ENCODE results near the gene SLC25A39.
"Not testable (repeated sequence)": the region's sequence is repeated elsewhere in the genome, so short reads cannot be mapped to it uniquely, and the experiment has no call there.

SLC25A39 gene

GRCh38 chr17:44353672-44354331 is 29.2 kb upstream of the SLC25A39 start:
- DNase-seq: peak; percentile 50

- DNase-seq: no peak
These were observed 28.4 kb upstream of the SLC25A39 start for GRCh38 chr17:44352828-44353671.

GRCh38 chr17:44351961-44352827 is 27.6 kb upstream of the SLC25A39 start:
- no peak for DNase-seq

GRCh38 chr17:44351464-44351863 is 26.8 kb upstream of the SLC25A39 start:
- no peak for DNase-seq

- peak; percentile 87 for DNase-seq
These were observed 26.2 kb upstream of the SLC25A39 start for GRCh38 chr17:44350733-44351226.

- DNase-seq: no peak
These were observed 25.0 kb upstream of the SLC25A39 start for GRCh38 chr17:44349553-44350070.

- no peak for DNase-seq
These were observed 24.4 kb upstream of the SLC25A39 start for GRCh38 chr17:44348988-44349364.

GRCh38 chr17:44348234-44348987 is 23.8 kb upstream of the SLC25A39 start:
- DNase-seq: peak; percentile 56

- DNase-seq: not testable (repeated sequence)
These were observed 22.8 kb upstream of the SLC25A39 start for GRCh38 chr17:44347206-44348055.

GRCh38 chr17:44346064-44346844 is 21.6 kb upstream of the SLC25A39 start:
- DNase-seq: no peak

GRCh38 chr17:44345454-44346026 is 20.9 kb upstream of the SLC25A39 start:
- DNase-seq: peak; percentile 81

- DNase-seq: peak; percentile 97
These were observed 20.4 kb upstream of the SLC25A39 start, which contains the start of gene GRN for GRCh38 chr17:44344939-44345453. GRN (plus strand) TSS chr17:44345302; CDS start chr17:44349165, 3,863 bp downstream.

- DNase-seq: no peak
These were observed 19.0 kb upstream of the SLC25A39 start for GRCh38 chr17:44343510-44344209.

GRCh38 chr17:44340553-44340952 is 15.9 kb upstream of the SLC25A39 start:
- not testable (repeated sequence) for DNase-seq

- DNase-seq: no peak
These were observed 14.1 kb upstream of the SLC25A39 start for GRCh38 chr17:44338702-44339101.

- DNase-seq: no peak
These were observed 11.3 kb upstream of the SLC25A39 start for GRCh38 chr17:44335968-44336367.

GRCh38 chr17:44335564-44335963 is 10.9 kb upstream of the SLC25A39 start:
- no peak for DNase-seq

GRCh38 chr17:44334727-44335126 is 10.1 kb upstream of the SLC25A39 start:
- no peak for DNase-seq

- no peak for DNase-seq
These were observed 9.7 kb upstream of the SLC25A39 start for GRCh38 chr17:44334315-44334714.

All from hematopoietic multipotent progenitor cell treated with erythropoietin and hydrocortisone succinate and interleukin-3 and kit ligand, for 4 days (in vitro differentiated cells).